HepG2 (cell line): ENCODE measurements around the gene LIFR.

Experiments
- CREB1 ChIP-seq, 2 experiments: fragments of 450-650 bp in 1 of 2; IDR thresholded peaks; 2 replicates each; pipeline ENCODE4 v1.6.1; 2016 to 2017; ENCODE audit warnings: control low read depth in 1 of 2, mild to moderate bottlenecking in 1 of 2, missing compliant biosample characterization in 1 of 2, missing genetic modification characterization in 1 of 2
- FOXA1 ChIP-seq, 2 experiments: fragments of 450-650 bp in 1 of 2; sonication (generic) in 1 of 2; formaldehyde crosslinking in 1 of 2; IDR thresholded peaks; 2 replicates each; pipeline versions ENCODE4 v1.4.0 to v1.6.1; 2016 to 2020; ENCODE audit warnings: missing genetic modification reagents in 1 of 2
- MLLT10 ChIP-seq: sonication (generic); formaldehyde crosslinking; IDR thresholded peaks from 2 replicates; pipeline ENCODE4 v1.4.0; 2020; ENCODE audit warnings: missing genetic modification reagents
- U2AF1 ChIP-seq: fragments of 200-400 bp; formaldehyde crosslinking; optimal IDR thresholded peaks from 2 replicates; pipeline ENCODE3; 2017; ENCODE audit warnings: mild to moderate bottlenecking, low read depth, low read length
- XBP1 ChIP-seq: sonication (generic); formaldehyde crosslinking; IDR thresholded peaks from 2 replicates; pipeline ENCODE4 v1.5.0; 2020; ENCODE audit warnings: missing genetic modification reagents
- TF ChIP-seq, protein P1 (sequence below): sonication (generic); formaldehyde crosslinking; IDR thresholded peaks from 2 replicates; pipeline ENCODE4 v1.9.0; 2021; ENCODE audit warnings: mild to moderate bottlenecking, missing genetic modification reagents

DNA sequence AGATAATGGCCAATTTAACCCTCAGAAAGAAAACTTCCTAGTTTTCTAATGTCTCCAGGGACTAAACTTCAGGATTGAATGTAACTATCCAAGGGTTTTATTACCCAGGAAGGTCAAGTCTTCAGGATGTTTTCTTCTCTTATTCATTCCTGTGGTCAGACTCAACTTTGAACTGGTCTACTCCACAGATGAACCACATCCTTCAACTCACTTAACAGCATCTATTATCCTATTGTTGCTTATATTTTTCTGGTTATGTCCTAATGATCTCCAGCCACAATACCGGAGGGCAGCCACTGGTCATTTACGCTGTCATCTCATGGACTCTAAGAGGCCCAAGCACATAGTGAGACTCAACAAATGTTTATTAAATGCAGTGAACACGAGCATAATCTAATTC is 47.2 kb upstream of the LIFR start:
- TF ChIP-seq XBP1 (CRISPR knock-in tag) (no peak), CREB1 (IDR thresholded peaks at IDR 0.05) (no peak), CREB1 (CRISPR knock-in tag; IDR thresholded peaks at IDR 0.05) (no peak), MLLT10 (CRISPR knock-in tag) (no peak), U2AF1 (no peak), FOXA1 (IDR thresholded peaks at IDR 0.05) (no peak), FOXA1 (CRISPR knock-in tag; IDR thresholded peaks at IDR 0.05) (no peak)
- TF ChIP-seq, protein P1, sequence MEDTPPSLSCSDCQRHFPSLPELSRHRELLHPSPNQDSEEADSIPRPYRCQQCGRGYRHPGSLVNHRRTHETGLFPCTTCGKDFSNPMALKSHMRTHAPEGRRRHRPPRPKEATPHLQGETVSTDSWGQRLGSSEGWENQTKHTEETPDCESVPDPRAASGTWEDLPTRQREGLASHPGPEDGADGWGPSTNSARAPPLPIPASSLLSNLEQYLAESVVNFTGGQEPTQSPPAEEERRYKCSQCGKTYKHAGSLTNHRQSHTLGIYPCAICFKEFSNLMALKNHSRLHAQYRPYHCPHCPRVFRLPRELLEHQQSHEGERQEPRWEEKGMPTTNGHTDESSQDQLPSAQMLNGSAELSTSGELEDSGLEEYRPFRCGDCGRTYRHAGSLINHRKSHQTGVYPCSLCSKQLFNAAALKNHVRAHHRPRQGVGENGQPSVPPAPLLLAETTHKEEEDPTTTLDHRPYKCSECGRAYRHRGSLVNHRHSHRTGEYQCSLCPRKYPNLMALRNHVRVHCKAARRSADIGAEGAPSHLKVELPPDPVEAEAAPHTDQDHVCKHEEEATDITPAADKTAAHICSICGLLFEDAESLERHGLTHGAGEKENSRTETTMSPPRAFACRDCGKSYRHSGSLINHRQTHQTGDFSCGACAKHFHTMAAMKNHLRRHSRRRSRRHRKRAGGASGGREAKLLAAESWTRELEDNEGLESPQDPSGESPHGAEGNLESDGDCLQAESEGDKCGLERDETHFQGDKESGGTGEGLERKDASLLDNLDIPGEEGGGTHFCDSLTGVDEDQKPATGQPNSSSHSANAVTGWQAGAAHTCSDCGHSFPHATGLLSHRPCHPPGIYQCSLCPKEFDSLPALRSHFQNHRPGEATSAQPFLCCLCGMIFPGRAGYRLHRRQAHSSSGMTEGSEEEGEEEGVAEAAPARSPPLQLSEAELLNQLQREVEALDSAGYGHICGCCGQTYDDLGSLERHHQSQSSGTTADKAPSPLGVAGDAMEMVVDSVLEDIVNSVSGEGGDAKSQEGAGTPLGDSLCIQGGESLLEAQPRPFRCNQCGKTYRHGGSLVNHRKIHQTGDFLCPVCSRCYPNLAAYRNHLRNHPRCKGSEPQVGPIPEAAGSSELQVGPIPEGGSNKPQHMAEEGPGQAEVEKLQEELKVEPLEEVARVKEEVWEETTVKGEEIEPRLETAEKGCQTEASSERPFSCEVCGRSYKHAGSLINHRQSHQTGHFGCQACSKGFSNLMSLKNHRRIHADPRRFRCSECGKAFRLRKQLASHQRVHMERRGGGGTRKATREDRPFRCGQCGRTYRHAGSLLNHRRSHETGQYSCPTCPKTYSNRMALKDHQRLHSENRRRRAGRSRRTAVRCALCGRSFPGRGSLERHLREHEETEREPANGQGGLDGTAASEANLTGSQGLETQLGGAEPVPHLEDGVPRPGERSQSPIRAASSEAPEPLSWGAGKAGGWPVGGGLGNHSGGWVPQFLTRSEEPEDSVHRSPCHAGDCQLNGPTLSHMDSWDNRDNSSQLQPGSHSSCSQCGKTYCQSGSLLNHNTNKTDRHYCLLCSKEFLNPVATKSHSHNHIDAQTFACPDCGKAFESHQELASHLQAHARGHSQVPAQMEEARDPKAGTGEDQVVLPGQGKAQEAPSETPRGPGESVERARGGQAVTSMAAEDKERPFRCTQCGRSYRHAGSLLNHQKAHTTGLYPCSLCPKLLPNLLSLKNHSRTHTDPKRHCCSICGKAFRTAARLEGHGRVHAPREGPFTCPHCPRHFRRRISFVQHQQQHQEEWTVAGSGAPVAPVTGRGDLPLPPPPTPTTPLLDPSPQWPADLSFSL = no peak
